ENCODE results near the gene LRCH2.
"Not testable (repeated sequence)": the region's sequence is repeated elsewhere in the genome, so short reads cannot be mapped to it uniquely, and the experiment has no call there.

Gene LRCH2

GRCh38 chrX:115209547-115209946 lies 24.3 kb downstream of the LRCH2 start:
- not testable (repeated sequence) for DNase-seq

DNA sequence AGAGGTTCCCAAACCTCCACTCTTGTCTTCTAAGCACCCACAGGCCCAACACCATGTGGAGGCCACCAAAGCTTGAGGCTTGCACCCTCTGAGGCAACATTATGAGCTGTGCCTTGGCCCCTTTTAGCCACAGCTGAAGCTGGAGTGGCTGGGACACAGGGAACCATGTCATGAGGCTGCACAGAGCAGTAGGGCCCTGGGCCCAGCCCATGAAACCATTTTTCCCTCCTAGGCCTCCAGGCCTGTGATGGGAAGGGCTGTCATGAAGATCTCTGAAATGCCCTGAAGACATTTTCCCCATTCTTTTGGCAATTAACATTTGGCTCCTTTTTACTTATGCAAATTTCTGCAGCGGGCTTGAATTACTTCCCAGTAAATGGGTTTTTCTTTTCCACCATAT lies 29.9 kb downstream of the LRCH2 start:
- DNase-seq = no peak

- no peak for DNase-seq
Observed at GRCh38 chrX:115192244-115192700, 41.6 kb downstream of the LRCH2 start.

- DNase-seq = no peak
Observed at GRCh38 chrX:115191490-115192243, 42.2 kb downstream of the LRCH2 start.

GRCh38 chrX:115190636-115191489 lies 43.0 kb downstream of the LRCH2 start:
- no peak for DNase-seq

DNA sequence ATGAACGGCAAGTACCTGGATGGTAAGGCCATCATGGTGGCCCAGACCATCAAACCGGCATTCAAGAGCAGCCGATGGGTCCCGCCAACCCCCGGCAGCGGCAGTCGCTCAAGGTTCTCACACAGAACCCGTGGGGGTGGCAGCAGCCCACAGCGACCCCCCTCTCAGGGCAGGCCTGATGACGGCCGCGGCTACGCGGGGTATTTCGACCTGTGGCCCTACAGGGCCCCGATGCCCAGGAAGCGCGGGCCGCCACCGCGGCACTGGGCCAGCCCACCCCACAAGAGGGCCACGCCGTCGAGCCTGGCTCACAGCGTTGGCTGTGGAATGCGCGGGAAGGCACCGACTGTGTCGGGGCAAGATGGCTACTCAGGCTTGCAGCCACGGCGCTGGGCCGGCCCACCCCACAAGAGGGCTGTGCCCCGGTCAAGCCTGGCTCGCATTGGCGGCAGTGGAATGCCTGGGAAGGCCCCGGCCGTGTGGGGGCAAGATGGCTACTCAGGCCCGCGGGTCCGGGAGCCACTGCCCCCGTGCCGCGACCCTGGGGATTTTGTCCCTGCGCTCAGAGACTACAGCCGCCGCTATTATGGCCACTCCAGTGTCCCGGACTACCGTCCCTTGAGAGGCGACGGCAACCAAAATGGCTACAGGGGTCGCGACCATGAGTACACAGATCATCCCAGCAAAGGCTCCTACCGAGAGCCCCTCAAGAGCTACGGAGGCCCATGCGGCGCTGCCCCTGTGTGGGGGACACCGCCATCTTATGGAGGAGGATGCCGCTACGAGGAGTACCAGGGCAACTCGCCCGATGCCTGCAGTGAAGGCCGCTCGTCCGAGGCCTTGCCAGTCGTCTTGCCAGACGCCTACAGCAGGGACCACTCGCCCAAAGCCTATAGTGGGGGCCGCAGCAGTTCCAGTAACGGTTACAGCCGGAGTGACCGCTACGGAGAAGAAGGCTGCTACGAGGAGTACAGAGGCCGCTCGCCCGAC lies 44.0 kb downstream of the LRCH2 start:
- DNase-seq = no peak

GRCh38 chrX:115189110-115189509 lies 44.8 kb downstream of the LRCH2 start, which contains the start of gene RBMXL3:
Gene RBMXL3, plus strand, starts transcription at chrX:115189410. Its CDS starts 32 bp downstream, at chrX:115189442.
- DNase-seq = no peak

- no peak for DNase-seq
Observed at GRCh38 chrX:115183980-115184379, 49.9 kb downstream of the LRCH2 start.

DNA sequence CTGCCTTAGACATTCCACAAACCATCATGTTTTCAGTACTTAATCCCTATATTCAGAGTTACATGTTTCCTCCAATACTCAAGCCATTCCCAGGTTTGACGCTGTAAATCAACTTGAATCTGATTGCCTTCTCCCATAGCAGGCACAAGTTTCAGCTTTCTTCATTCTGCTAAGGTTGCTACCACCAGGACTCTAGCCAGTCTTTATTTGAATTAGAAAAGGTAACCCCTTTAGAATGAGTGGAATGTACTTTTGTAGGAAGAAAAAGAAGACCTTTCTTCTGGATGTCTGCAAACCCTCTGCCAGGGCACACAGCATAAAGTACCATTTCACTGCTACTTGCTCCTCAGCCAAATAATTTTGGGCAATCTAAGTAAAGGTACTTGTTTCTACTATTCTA lies 55.4 kb downstream of the LRCH2 start:
- no peak for DNase-seq

DNA sequence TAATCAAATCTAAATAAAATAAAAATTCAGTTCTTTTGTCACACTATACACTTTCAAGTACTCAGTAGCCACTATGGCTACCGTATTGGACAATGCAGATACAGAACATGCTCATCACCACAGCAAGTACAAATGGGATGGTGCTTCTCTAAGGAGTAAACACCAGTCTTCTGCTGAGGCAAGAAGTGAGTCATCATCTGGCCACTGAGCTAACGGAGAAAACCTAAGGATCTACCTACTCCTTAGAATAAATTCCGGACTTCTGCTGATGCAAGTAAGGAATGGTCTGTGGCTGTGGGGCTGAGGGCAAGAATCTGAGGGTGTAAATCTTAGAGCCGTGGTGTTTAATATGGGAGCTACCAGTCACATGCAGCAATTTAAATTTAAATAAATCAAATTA lies 56.0 kb downstream of the LRCH2 start:
- peak; percentile 14 for DNase-seq

GRCh38 chrX:115174548-115174947 lies 59.3 kb downstream of the LRCH2 start:
- DNase-seq = peak; percentile 16

- DNase-seq = no peak
Observed at GRCh38 chrX:115173181-115173580, 60.7 kb downstream of the LRCH2 start.

- no peak for DNase-seq
Observed at GRCh38 chrX:115147220-115147619, 86.7 kb downstream of the LRCH2 start.

DNA sequence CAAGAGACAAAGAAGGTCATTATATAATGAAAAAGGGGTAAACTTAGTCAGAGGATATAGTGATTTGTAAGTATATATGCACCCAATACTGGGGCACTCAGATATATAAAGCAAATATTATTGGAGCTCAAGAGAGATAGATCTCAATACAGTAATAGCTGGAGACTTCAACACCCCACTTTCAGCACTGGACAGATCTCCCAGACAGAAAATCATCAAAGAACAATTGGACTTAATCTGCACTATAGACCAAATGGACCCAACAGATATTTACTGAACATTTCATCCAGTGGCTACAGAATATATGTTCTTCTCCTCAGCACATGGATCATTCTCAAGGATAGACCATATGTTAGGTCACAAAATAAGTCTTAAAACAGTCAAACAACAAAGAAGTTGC lies 91.8 kb downstream of the LRCH2 start:
- no peak for DNase-seq

- no peak for DNase-seq
Observed at GRCh38 chrX:115138040-115138439, 95.9 kb downstream of the LRCH2 start.

GRCh38 chrX:115134382-115134781 lies 99.5 kb downstream of the LRCH2 start:
- no peak for DNase-seq

DNA sequence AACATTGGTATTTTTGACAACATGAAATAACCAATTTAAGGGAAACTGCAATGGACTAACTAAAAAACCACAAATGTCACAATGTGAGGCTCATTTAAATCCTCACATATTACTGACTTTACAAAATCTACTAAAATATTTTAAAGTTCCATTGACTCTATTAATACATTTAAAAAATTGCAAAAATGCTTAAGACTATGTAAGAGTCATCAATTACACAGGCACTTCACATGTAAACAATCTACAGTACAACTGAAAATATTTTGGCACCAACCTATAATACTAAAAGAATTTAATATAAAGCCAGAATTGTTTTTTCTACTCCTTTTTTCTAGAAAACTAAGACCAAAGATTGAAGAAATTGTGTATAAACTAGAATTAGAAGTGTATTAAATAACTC lies 121.5 kb downstream of the LRCH2 start:
- DNase-seq = no peak

- no peak for DNase-seq
Observed at GRCh38 chrX:115098897-115099296, 135.0 kb downstream of the LRCH2 start.

- DNase-seq = no peak
Observed at GRCh38 chrX:115093191-115093590, 140.7 kb downstream of the LRCH2 start.

DNA sequence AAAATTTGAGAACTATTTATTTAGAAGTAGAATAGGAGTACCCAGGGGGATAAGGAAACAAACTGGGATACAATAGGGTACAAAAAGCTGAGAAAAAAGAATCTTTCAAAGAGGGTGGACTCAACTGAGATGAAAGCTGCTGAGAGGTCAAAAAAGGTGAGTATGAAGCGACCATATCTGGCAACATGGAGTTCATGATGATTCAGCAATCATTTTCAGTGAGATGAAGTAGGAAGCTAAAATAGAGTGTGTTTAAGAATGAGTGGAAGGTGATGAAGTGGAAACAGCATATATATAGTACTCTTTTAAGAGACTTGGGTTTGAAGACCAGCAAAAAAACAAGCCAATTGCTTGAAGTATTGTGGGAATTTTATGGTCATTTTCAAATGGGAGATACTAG lies 144.5 kb downstream of the LRCH2 start:
- no peak for DNase-seq

DNA sequence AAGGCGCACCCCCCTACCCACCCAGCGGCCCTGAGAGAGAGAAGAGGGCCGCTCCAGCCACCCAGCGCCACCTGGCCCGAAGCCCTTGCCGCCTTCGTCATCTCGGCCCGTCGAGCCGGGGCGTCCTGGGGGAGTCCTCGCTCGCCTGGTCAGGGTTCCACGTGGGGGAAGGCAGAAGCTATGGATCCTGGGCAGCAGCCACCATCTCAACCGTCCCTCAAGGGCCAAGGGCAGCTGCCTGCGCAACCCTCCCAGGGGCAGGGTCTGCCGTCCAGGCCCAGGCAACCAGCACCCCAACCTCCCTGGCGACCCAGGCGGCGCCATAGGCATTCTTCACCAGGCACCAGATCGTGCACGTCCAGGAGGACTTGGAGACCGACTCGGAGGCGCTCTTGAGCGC lies 165.0 kb downstream of the LRCH2 start:
- no peak for DNase-seq

- no peak for DNase-seq
Observed at GRCh38 chrX:115067812-115068211, 166.1 kb downstream of the LRCH2 start.

- DNase-seq = no peak
Observed at GRCh38 chrX:115065304-115065703, 168.6 kb downstream of the LRCH2 start.
